ENCODE measurements around the gene LCE1D.

LCE1D gene

GRCh38 chr1:152823294-152823693 lies 26.8 kb downstream of the LCE1D start:
- Histone ChIP-seq H3K4me3 (ENCODE audit: low read depth, low read length) (no peak overlapping the region), H3K27ac (no peak overlapping the region), H3K9me3 (ENCODE audit: severe bottlenecking) (no peaks in the 10 kb centered on the region), H3K27me3 (ENCODE audit: insufficient read depth, low read depth, severe bottlenecking) (peaks cover 83% of the 10 kb centered on the region), H3K36me3 (no peaks in the 10 kb centered on the region)
- DNase-seq: no peak
- TF ChIP-seq, protein P1, sequence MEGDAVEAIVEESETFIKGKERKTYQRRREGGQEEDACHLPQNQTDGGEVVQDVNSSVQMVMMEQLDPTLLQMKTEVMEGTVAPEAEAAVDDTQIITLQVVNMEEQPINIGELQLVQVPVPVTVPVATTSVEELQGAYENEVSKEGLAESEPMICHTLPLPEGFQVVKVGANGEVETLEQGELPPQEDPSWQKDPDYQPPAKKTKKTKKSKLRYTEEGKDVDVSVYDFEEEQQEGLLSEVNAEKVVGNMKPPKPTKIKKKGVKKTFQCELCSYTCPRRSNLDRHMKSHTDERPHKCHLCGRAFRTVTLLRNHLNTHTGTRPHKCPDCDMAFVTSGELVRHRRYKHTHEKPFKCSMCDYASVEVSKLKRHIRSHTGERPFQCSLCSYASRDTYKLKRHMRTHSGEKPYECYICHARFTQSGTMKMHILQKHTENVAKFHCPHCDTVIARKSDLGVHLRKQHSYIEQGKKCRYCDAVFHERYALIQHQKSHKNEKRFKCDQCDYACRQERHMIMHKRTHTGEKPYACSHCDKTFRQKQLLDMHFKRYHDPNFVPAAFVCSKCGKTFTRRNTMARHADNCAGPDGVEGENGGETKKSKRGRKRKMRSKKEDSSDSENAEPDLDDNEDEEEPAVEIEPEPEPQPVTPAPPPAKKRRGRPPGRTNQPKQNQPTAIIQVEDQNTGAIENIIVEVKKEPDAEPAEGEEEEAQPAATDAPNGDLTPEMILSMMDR (IDR thresholded peaks at IDR 0.05; ENCODE audit: low read depth, low read length): no peak

DNA sequence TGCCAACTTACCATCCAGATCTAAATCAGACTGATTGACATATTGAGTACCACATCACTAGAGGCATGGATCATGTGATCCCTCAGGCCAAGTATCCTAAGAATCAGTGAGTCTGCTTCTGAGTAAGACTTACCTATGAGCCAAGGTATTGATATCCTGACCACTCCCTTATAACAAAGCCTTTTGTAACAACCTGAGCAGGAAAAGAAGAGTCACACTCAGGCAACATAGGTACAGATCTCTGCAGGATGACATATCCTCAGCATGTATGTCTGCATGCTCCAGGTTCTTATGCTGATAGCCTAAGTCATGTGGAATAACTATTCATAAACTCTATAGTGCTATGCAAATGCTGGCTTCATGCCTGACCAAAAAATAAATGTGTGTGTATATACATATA lies 28.4 kb downstream of the LCE1D start:
- Histone ChIP-seq H3K27me3 (ENCODE audit: insufficient read depth, low read depth, severe bottlenecking) (peaks cover 83% of the 10 kb centered on the region), H3K27ac (no peak overlapping the region), H3K36me3 (no peaks in the 10 kb centered on the region), H3K9me3 (ENCODE audit: severe bottlenecking) (no peaks in the 10 kb centered on the region), H3K4me3 (ENCODE audit: low read depth, low read length) (no peak overlapping the region)
- DNase-seq: no peak
- TF ChIP-seq, protein P1 (IDR thresholded peaks at IDR 0.05; ENCODE audit: low read depth, low read length): no peak

- TF ChIP-seq, protein P1 (IDR thresholded peaks at IDR 0.05; ENCODE audit: low read depth, low read length): no peak
- DNase-seq: no peak
- H3K27me3 ChIP-seq (ENCODE audit: insufficient read depth, low read depth, severe bottlenecking): peaks cover 99% of the 10 kb centered on the region
- no peak within 1 kb of the TSS for H3K4me3 ChIP-seq (ENCODE audit: low read depth, low read length)
- H3K36me3 ChIP-seq: no peaks in the 10 kb centered on the region
- H3K27ac ChIP-seq: no peak within 1 kb of the TSS
- H3K9me3 ChIP-seq (ENCODE audit: severe bottlenecking): peaks cover 7% of the 10 kb centered on the region
These were observed 30.7 kb downstream of the LCE1D start, which contains the start of gene LCE1A for GRCh38 chr1:152827173-152827572. TSS of gene LCE1A (plus strand) at chr1:152827473. CDS start at chr1:152827473, 0 bp downstream.

GRCh38 chr1:152836870-152837269 lies 40.3 kb downstream of the LCE1D start:
- H3K27ac ChIP-seq: no peak overlapping the region
- DNase-seq: no peak
- TF ChIP-seq, protein P1 (IDR thresholded peaks at IDR 0.05; ENCODE audit: low read depth, low read length): no peak
- H3K27me3 ChIP-seq (ENCODE audit: insufficient read depth, low read depth, severe bottlenecking): peaks cover 85% of the 10 kb centered on the region
- no peaks in the 10 kb centered on the region for H3K36me3 ChIP-seq
- peaks cover 21% of the 10 kb centered on the region for H3K9me3 ChIP-seq (ENCODE audit: severe bottlenecking)
- H3K4me3 ChIP-seq (ENCODE audit: low read depth, low read length): no peak overlapping the region

- no peak within 1 kb of the TSS for H3K4me3 ChIP-seq (ENCODE audit: low read depth, low read length)
- TF ChIP-seq, protein P1 (IDR thresholded peaks at IDR 0.05; ENCODE audit: low read depth, low read length): no peak
- no peaks in the 10 kb centered on the region for H3K36me3 ChIP-seq
- peaks cover 90% of the 10 kb centered on the region for H3K27me3 ChIP-seq (ENCODE audit: insufficient read depth, low read depth, severe bottlenecking)
- H3K27ac ChIP-seq: no peak within 1 kb of the TSS
- DNase-seq: no peak
- no peaks in the 10 kb centered on the region for H3K9me3 ChIP-seq (ENCODE audit: severe bottlenecking)
These were observed 46.0 kb downstream of the LCE1D start, which contains the start of gene LCE6A for GRCh38 chr1:152842556-152842955. TSS of gene LCE6A (plus strand) at chr1:152842856. CDS start at chr1:152843521, 665 bp downstream.

Data from WERI-Rb-1 (cell line).